Measurements from ENCODE around the gene FAM241B. TPM values are rescaled to one million over a fixed set of nuclear protein-coding genes. Genes with fewer than 3 reads are reported as not detected.

Gene FAM241B
- total RNA-seq, 1 experiment from 2014 or later = 13.7 TPM

DNA sequence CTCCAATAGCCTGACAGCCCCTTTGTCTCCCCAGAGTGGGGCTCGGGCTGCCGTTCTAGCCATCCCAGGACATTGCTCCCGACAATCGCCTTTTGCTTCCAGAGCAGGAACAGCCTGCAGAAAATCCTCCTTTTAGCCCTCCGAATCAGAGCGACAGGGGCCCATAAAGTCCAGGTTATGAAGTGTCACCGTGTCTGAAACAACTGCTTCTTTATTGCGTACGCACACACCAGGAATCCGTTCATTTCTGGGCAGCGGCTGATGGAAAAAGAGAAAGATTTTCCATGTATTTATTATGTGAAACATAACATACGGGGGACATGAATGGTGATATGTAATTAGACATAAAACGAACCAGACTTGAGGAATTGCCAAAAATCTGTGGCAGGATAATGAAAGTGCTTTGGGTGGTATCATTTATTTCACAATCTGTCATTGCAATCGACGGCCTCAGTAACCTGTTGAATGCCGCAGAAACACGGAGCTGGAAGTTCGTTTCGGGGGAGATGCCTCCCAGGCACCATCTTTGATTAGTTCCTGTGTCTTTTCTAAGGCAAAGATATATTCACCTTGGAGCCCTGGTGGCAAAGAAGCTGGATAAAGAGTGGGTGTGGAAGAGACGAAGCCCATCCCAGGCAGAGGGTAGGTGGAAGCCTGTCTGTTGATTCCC, 48.1 kb downstream of the FAM241B start:
- Histone ChIP-seq H2BK120ac (ENCODE audit: low read depth, low read length, poor library complexity, severe bottlenecking) (no peak overlapping the region), H4K5ac (ENCODE audit: insufficient read length, low read depth, low read length) (no peak overlapping the region), H3T11ph (ENCODE audit: low read length) (no peak overlapping the region), H2BK20ac (ENCODE audit: low read depth, low read length, poor library complexity, severe bottlenecking) (no peak overlapping the region), H3K4ac (ENCODE audit: low read depth, low read length) (no peak overlapping the region), H3K9ac (ENCODE audit: extremely low read depth, insufficient read length, low read length) (no peak overlapping the region), H2AFZ (ENCODE audit: low read length) (no peak overlapping the region), H4K8ac (replicated peaks; ENCODE audit: insufficient read length, low read depth, low read length) (no peak overlapping the region), H3K14ac (ENCODE audit: insufficient read depth, low read length) (no peak overlapping the region), H3K27me3 (ENCODE audit: insufficient read depth, low read length) (no peaks in the 10 kb centered on the region), H3K4me1 (ENCODE audit: insufficient read depth, low read length) (no peaks in the 10 kb centered on the region), H3K18ac (ENCODE audit: insufficient read length, low read depth, low read length) (no peak overlapping the region), H4K20me1 (ENCODE audit: control insufficient read depth, insufficient read depth, insufficient read length) (no peaks in the 10 kb centered on the region), H2BK5ac (ENCODE audit: insufficient read length, low read length) (no peak overlapping the region), H2BK15ac (ENCODE audit: low read depth, low read length) (no peak overlapping the region), H3K79me2 (ENCODE audit: insufficient read depth, low read length) (no peaks in the 10 kb centered on the region), H2BK12ac (ENCODE audit: insufficient read length, low read depth, low read length) (no peak overlapping the region), H2AK5ac (ENCODE audit: insufficient read length, low read length) (no peak overlapping the region), H4K91ac (ENCODE audit: insufficient read length, low read depth, low read length) (no peak overlapping the region), H3K27ac (ENCODE audit: insufficient read length, low read depth, low read length) (no peak overlapping the region), H3K4me2 (ENCODE audit: insufficient read depth, insufficient read length, low read length) (no peak overlapping the region), H3K56ac (ENCODE audit: insufficient read length, low read depth, low read length) (no peak overlapping the region), H3K23me2 (ENCODE audit: insufficient read length, low read depth, low read length, poor library complexity, severe bottlenecking) (no peaks in the 10 kb centered on the region), H3K23ac (ENCODE audit: insufficient read length, low read depth, low read length) (no peak overlapping the region), H3K9me3 (ENCODE audit: control insufficient read depth, low read depth, low read length) (no peaks in the 10 kb centered on the region), H3K79me1 (ENCODE audit: insufficient read depth, low read depth, low read length, poor library complexity, severe bottlenecking) (no peaks in the 10 kb centered on the region)
- Mint-ChIP-seq H3K4me3 (no peak overlapping the region), H3K4me1 (peaks cover 17 to 18% of the 10 kb centered on the region in 2 experiments), H3K27ac (no peak overlapping the region), H3K9me3 (no peaks in the 10 kb centered on the region), H3K27me3 (ENCODE audit: low read depth) (peaks cover 20% of the 10 kb centered on the region), H3K36me3 (ENCODE audit: insufficient read depth in 1 of 3, low read depth in 3 of 3) (no peaks in the 10 kb centered on the region)
- DNase-seq = no peak
- no CpG with 5 or more reads among the region's 20 CpGs for WGBS (ENCODE audit: extremely low coverage, insufficient read length, low lambda C conversion rate)
- TF ChIP-seq, protein P1, sequence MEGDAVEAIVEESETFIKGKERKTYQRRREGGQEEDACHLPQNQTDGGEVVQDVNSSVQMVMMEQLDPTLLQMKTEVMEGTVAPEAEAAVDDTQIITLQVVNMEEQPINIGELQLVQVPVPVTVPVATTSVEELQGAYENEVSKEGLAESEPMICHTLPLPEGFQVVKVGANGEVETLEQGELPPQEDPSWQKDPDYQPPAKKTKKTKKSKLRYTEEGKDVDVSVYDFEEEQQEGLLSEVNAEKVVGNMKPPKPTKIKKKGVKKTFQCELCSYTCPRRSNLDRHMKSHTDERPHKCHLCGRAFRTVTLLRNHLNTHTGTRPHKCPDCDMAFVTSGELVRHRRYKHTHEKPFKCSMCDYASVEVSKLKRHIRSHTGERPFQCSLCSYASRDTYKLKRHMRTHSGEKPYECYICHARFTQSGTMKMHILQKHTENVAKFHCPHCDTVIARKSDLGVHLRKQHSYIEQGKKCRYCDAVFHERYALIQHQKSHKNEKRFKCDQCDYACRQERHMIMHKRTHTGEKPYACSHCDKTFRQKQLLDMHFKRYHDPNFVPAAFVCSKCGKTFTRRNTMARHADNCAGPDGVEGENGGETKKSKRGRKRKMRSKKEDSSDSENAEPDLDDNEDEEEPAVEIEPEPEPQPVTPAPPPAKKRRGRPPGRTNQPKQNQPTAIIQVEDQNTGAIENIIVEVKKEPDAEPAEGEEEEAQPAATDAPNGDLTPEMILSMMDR (conservative IDR thresholded peaks at IDR 0.05) = no peak

All from H9 (cell line).